Myometrial cell (primary cell): ENCODE results near the gene POLR1G. TPM values are rescaled to one million over a fixed set of nuclear protein-coding genes. Genes with fewer than 3 reads are reported as not detected.

ENCODE experiments used
- total RNA-seq: library from RNA; depleted of rRNA; stranded (reverse); fragments of >200 nt; gene quantifications from 2 replicates; pipeline ENCODE4 v1.2.3, GENCODE V29; 2015

Gene POLR1G
- 3.2 and 5.5 TPM in 2 replicates for total RNA-seq

GRCh38 chr19:45406226-45407090 lies at the start of gene POLR1G:
POLR1G (plus strand) TSS chr19:45406644; CDS start chr19:45406697, 53 bp downstream.

GRCh38 chr19:45370410-45371204 lies 35.8 kb upstream of the POLR1G start, which contains the start of gene ERCC2:
ERCC2 (minus strand) TSS chr19:45370573; CDS start chr19:45370540, 33 bp downstream.

GRCh38 chr19:45404557-45405434 lies 1.6 kb upstream of the POLR1G start, which contains the start of gene PPP1R13L:
PPP1R13L (minus strand) TSS chr19:45405069; CDS start chr19:45398318, 6,751 bp downstream.

GRCh38 chr19:45423589-45424190 lies 17.2 kb downstream of the POLR1G start, which contains the start of gene ERCC1:
ERCC1 (minus strand) TSS chr19:45423917; CDS start chr19:45423374, 543 bp downstream.

Other genes starting within 250 kb of the POLR1G start
- gene NKPD1, start 245.7 kb upstream of the POLR1G start, total RNA-seq: under 0.01 TPM in 1 of 2 replicates, not detected in the other
- 13.1 and 14.7 TPM in 2 replicates for gene TRAPPC6A, start 228.4 kb upstream of the POLR1G start, total RNA-seq
- gene BLOC1S3, start 227.9 kb upstream of the POLR1G start, total RNA-seq: 3.2 and 7.8 TPM in 2 replicates
- not detected in 2 replicates for gene EXOC3L2, start 161.2 kb upstream of the POLR1G start, total RNA-seq
- 15.4 and 21.3 TPM in 2 replicates for gene MARK4, start 155.4 kb upstream of the POLR1G start, total RNA-seq
- gene CKM, start 83.8 kb upstream of the POLR1G start, total RNA-seq: under 0.01 TPM in 1 of 2 replicates, not detected in the other
- gene KLC3, start 65.9 kb upstream of the POLR1G start, total RNA-seq: 0.29 TPM in 1 of 2 replicates, not detected in the other
- 47.9 and 50.9 TPM in 2 replicates for gene ERCC2, start 36.1 kb upstream of the POLR1G start, total RNA-seq
- 1.4 and 1.7 TPM in 2 replicates for gene PPP1R13L, start 1.6 kb upstream of the POLR1G start, total RNA-seq
- gene ERCC1, start 17.3 kb downstream of the POLR1G start, total RNA-seq: 177 and 211 TPM in 2 replicates
- 3.7 and 4.4 TPM in 2 replicates for gene FOSB, start 61.4 kb downstream of the POLR1G start, total RNA-seq
- gene RTN2, start 90.4 kb downstream of the POLR1G start, total RNA-seq: 15.1 and 20.2 TPM in 2 replicates
- gene PPM1N, start 91.8 kb downstream of the POLR1G start, total RNA-seq: 0.58 and 5.1 TPM in 2 replicates
- 111 and 143 TPM in 2 replicates for gene VASP, start 100.8 kb downstream of the POLR1G start, total RNA-seq
- gene OPA3, start 178.2 kb downstream of the POLR1G start, total RNA-seq: 6.1 and 14.7 TPM in 2 replicates
- gene GPR4, start 195.6 kb downstream of the POLR1G start, total RNA-seq: 0.29 and 0.53 TPM in 2 replicates
- gene EML2, start 232.8 kb downstream of the POLR1G start, total RNA-seq: 43.2 and 45.6 TPM in 2 replicates